Hepatocyte (in vitro differentiated cells): ENCODE measurements around the gene LILRA6. TPM values are rescaled to one million over a fixed set of nuclear protein-coding genes. Genes with fewer than 3 reads are reported as not detected.

ENCODE experiments used
- DNase-seq: peaks from one replicate; pipeline ENCODE4 v3.0.0-alpha.2; 2016; ENCODE audit warnings: low spot score
- H2AFZ ChIP-seq: fragments of 200-600 bp; sonication (generic); 2 replicates; pipeline ENCODE4 v1.6.0; 2016; ENCODE audit warnings: antibody characterized with exemption, mild to moderate bottlenecking
- H3K27ac ChIP-seq: fragments of 200-600 bp; sonication (generic); 2 replicates; pipeline ENCODE4 v1.5.1; 2016; ENCODE audit warnings: mild to moderate bottlenecking
- H3K27me3 ChIP-seq: fragments of 200-600 bp; sonication (generic); 2 replicates; pipeline ENCODE4 v1.6.1; 2016
- H3K36me3 ChIP-seq: fragments of 200-600 bp; sonication (generic); replicated peaks from 2 replicates; pipeline ENCODE4 v1.5.1; 2016; ENCODE audit warnings: low read depth; ENCODE audit not compliant: insufficient read depth
- H3K4me1 ChIP-seq: fragments of 200-600 bp; sonication (generic); 2 replicates; pipeline ENCODE4 v1.5.1; 2016; ENCODE audit warnings: mild to moderate bottlenecking, moderate library complexity; ENCODE audit not compliant: insufficient read depth
- H3K4me2 ChIP-seq: fragments of 200-600 bp; sonication (generic); 2 replicates; pipeline ENCODE4 v1.6.0; 2016
- H3K4me3 ChIP-seq: fragments of 200-600 bp; sonication (generic); 2 replicates; pipeline ENCODE4 v1.5.1; 2016; ENCODE audit warnings: mild to moderate bottlenecking
- H3K79me2 ChIP-seq: fragments of 200-600 bp; sonication (generic); 2 replicates; pipeline ENCODE4 v1.6.0; 2017; ENCODE audit warnings: mild to moderate bottlenecking
- H3K9me2 ChIP-seq: fragments of 200-600 bp; sonication (generic); replicated peaks from 2 replicates; pipeline ENCODE4 v1.6.0; 2017; ENCODE audit warnings: mild to moderate bottlenecking; ENCODE audit not compliant: insufficient read depth
- H3K9me3 ChIP-seq: fragments of 200-600 bp; sonication (generic); 2 replicates; pipeline ENCODE4 v1.5.1; 2016; ENCODE audit warnings: low read depth, mild to moderate bottlenecking
- H4K20me1 ChIP-seq: fragments of 200-600 bp; sonication (generic); 2 replicates; pipeline ENCODE4 v1.6.0; 2016; ENCODE audit warnings: mild to moderate bottlenecking; ENCODE audit not compliant: insufficient read depth, poor library complexity, severe bottlenecking
- CTCF ChIP-seq: fragments of 200-600 bp; sonication (generic); IDR thresholded peaks from 2 replicates; pipeline ENCODE4 v1.5.1; 2016; ENCODE audit warnings: antibody characterized with exemption, mild to moderate bottlenecking; ENCODE audit not compliant: poor library complexity
- EZH2 ChIP-seq: fragments of 200-600 bp; sonication (generic); IDR thresholded peaks from 2 replicates; pipeline ENCODE4 v1.6.1; 2016; ENCODE audit warnings: antibody characterized with exemption, mild to moderate bottlenecking, borderline replicate concordance
- EZH2phosphoT487 ChIP-seq: fragments of 200-600 bp; sonication (generic); IDR thresholded peaks from one replicate; pipeline ENCODE4 v1.6.1; 2018; ENCODE audit warnings: antibody characterized with exemption, mild to moderate bottlenecking, low read depth, moderate library complexity; ENCODE audit not compliant: unreplicated experiment, severe bottlenecking
- WGBS: methylation state at CpG from one replicate; pipeline ENCODE4 v1.1.6; 2016; ENCODE audit warnings: low lambda C conversion rate; ENCODE audit errors: missing lambda C conversion rate; 5-methylcytosine and 5-hydroxymethylcytosine counted together
- polyA plus RNA-seq: library from polyadenylated mRNA; unstranded; fragments of >200 nt; fragmentation: Nextera tagmentation; extraction: Ambion mirVana; gene quantifications from 2 replicates; pipeline ENCODE4 v1.2.1, GENCODE V29; 2016
- total RNA-seq: library from RNA; depleted of rRNA; stranded (reverse); fragments of >200 nt; gene quantifications from 2 replicates; pipeline ENCODE4 v1.2.3, GENCODE V29; 2014

LILRA6 gene
- total and polyA plus RNA-seq, 2 experiments from 2014 or later, result 0.36 TPM; not detected in 1

GRCh38 chr19:54254195-54254906 is 11.8 kb upstream of the LILRA6 start:
- 74% methylated on average over 16 of the region's 17 CpGs for WGBS
- Histone ChIP-seq H3K36me3 (no peaks in the 10 kb centered on the region), H3K27me3 (peaks cover 7% of the 10 kb centered on the region)

GRCh38 chr19:54253331-54254194 is 11.0 kb upstream of the LILRA6 start:
- no peaks in the 10 kb centered on the region for H3K9me3 ChIP-seq
- no peak overlapping the region for H3K4me2 ChIP-seq
- no peak overlapping the region for H3K27ac ChIP-seq
- no peak overlapping the region for H3K4me3 ChIP-seq
- no peaks in the 10 kb centered on the region for H3K4me1 ChIP-seq
- H3K36me3 ChIP-seq, result no peaks in the 10 kb centered on the region
- no peaks in the 10 kb centered on the region for H3K79me2 ChIP-seq
- H4K20me1 ChIP-seq, result no peaks in the 10 kb centered on the region
- DNase-seq, result no peak
- TF ChIP-seq EZH2 (no peak), CTCF (no peak), EZH2phosphoT487 (no peak)
- no peak overlapping the region for H2AFZ ChIP-seq
- 84% methylated on average over 18 of the region's 23 CpGs for WGBS
- peaks cover 7% of the 10 kb centered on the region for H3K27me3 ChIP-seq
- H3K9me2 ChIP-seq, result no peaks in the 10 kb centered on the region

More at GRCh38 chr19:54254195-54254906, 11.8 kb upstream of the LILRA6 start:
- Histone ChIP-seq H2AFZ (no peak overlapping the region), H4K20me1 (no peaks in the 10 kb centered on the region), H3K4me2 (no peak overlapping the region), H3K27ac (no peak overlapping the region), H3K9me2 (no peaks in the 10 kb centered on the region), H3K9me3 (no peaks in the 10 kb centered on the region), H3K4me3 (no peak overlapping the region), H3K4me1 (no peaks in the 10 kb centered on the region), H3K79me2 (no peaks in the 10 kb centered on the region)
- no peak for DNase-seq
- no peak for TF ChIP-seq EZH2
- TF ChIP-seq EZH2phosphoT487, result no peak
- TF ChIP-seq CTCF, result no peak

DNA sequence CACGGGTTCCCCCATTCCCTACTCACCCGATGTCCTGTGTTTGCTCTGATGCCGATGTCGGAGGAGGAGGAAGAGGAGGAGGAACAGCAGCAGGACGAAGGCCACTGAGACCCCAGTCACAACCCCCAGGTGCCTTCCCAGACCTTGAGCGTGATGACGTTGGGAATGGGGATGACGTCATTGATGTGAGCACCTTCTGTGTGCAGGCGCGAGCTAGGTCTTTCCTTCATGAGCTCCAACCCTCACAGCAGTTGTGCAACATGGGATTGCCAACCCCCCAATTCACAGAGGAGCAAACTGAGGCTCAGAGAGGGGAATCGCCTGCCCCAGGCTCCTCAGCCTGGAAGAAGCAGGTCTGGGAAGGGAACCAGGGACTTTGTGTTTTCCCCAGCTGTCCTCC is 10.3 kb upstream of the LILRA6 start:
- Histone ChIP-seq H3K4me1 (no peaks in the 10 kb centered on the region), H3K36me3 (no peaks in the 10 kb centered on the region), H3K27me3 (peaks cover 7% of the 10 kb centered on the region), H3K4me3 (no peak overlapping the region), H3K79me2 (no peaks in the 10 kb centered on the region), H3K4me2 (no peak overlapping the region), H3K27ac (no peak overlapping the region), H4K20me1 (no peaks in the 10 kb centered on the region), H2AFZ (no peak overlapping the region), H3K9me3 (no peaks in the 10 kb centered on the region), H3K9me2 (no peaks in the 10 kb centered on the region)
- TF ChIP-seq EZH2 (no peak), CTCF (no peak), EZH2phosphoT487 (no peak)
- no peak for DNase-seq
- WGBS, result 91% methylated on average over 9 of the region's 11 CpGs
